Calu3 (cell line): ENCODE data around the gene ANKRD37. TPM values are rescaled to one million over a fixed set of nuclear protein-coding genes. Genes with fewer than 3 reads are reported as not detected.

Experiments used
- BruUV-seq: library from RNA; stranded (reverse); fragments of 400-500 nt; replicated peaks from 2 replicates; lab custom pipeline; 2021; lab: Mats Ljungman, UMichigan
- CTCF ChIA-PET: fragments of 300-600 bp; sonication (Branson Sonifier 250); formaldehyde crosslinking; loops from one replicate; lab custom pipeline; 2022; ENCODE audit warnings: antibody characterized with exemption; lab: Charles Lee
- DNase-seq: peaks from one replicate; pipeline ENCODE4 v3.0.0; 2022
- H3K27ac Mint-ChIP-seq: one replicate; pipeline ENCODE4 v1.8.0; 2022; ENCODE audit warnings: mixed read lengths; ENCODE audit not compliant: unreplicated experiment
- H3K27me3 Mint-ChIP-seq: one replicate; pipeline ENCODE4 v1.8.0; 2022; ENCODE audit warnings: mixed read lengths; ENCODE audit not compliant: unreplicated experiment
- H3K36me3 Mint-ChIP-seq: one replicate; pipeline ENCODE4 v1.8.0; 2022; ENCODE audit warnings: mild to moderate bottlenecking, moderate library complexity, mixed read lengths; ENCODE audit not compliant: insufficient read depth, unreplicated experiment
- H3K4me1 Mint-ChIP-seq: one replicate; pipeline ENCODE4 v1.8.0; 2022; ENCODE audit warnings: mild to moderate bottlenecking, low read depth, mixed read lengths; ENCODE audit not compliant: unreplicated experiment
- H3K4me3 Mint-ChIP-seq: one replicate; pipeline ENCODE4 v1.8.0; 2022; ENCODE audit warnings: mild to moderate bottlenecking, low read depth, moderate library complexity, mixed read lengths; ENCODE audit not compliant: unreplicated experiment
- H3K9me3 Mint-ChIP-seq: one replicate; pipeline ENCODE4 v1.8.0; 2022; ENCODE audit warnings: low read depth, mixed read lengths; ENCODE audit not compliant: unreplicated experiment
- intact Hi-C: fragments of 100-400 bp; cut with micrococcal nuclease; formaldehyde crosslinking; loops from one replicate; pipeline ENCODE4 v1.10.0; 2022; ENCODE audit not compliant: unreplicated experiment
- total RNA-seq: library from RNA; stranded (reverse); gene quantifications from 2 replicates; pipeline ENCODE4 v1.2.3, GENCODE V29; 2022
- TF ChIP-seq, protein P1 (sequence below): fragments of 200-600 bp; IDR thresholded peaks from one replicate; pipeline ENCODE4 v1.8.0; 2022; ENCODE audit warnings: antibody characterized with exemption; ENCODE audit not compliant: unreplicated experiment

Gene ANKRD37
- total RNA-seq, 1 experiment from 2014 or later = 4.4 TPM

DNA sequence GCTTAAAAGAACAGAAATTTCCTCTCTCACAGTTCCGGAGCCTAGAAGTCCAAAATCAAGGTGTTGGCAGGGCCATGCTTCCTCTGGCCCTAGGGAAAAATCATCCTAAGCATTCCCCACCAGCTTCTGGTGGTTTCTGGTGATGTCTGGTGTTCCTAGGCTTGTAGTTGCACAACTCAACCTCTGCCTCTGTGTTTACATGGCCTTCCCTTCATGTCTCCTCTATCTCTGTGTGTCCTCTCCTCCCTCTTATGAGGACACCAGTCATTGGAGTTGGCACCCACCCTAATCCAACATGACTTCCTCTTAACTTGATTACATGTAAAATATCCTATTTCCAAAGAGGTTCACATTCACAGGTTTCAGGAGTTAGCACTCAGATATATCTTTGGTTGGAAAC, 16.3 kb upstream of the ANKRD37 start:
- no peaks in the 10 kb centered on the region for H3K36me3 Mint-ChIP-seq
- H3K27me3 Mint-ChIP-seq = no peaks in the 10 kb centered on the region
- H3K9me3 Mint-ChIP-seq = no peaks in the 10 kb centered on the region
- no peak overlapping the region for H3K27ac Mint-ChIP-seq
- intact Hi-C loops = no loop called here
- no peak for DNase-seq
- CTCF ChIA-PET = no interaction called here
- no peak overlapping the region for H3K4me3 Mint-ChIP-seq
- BruUV-seq = no TSS peak
- TF ChIP-seq, protein P1, sequence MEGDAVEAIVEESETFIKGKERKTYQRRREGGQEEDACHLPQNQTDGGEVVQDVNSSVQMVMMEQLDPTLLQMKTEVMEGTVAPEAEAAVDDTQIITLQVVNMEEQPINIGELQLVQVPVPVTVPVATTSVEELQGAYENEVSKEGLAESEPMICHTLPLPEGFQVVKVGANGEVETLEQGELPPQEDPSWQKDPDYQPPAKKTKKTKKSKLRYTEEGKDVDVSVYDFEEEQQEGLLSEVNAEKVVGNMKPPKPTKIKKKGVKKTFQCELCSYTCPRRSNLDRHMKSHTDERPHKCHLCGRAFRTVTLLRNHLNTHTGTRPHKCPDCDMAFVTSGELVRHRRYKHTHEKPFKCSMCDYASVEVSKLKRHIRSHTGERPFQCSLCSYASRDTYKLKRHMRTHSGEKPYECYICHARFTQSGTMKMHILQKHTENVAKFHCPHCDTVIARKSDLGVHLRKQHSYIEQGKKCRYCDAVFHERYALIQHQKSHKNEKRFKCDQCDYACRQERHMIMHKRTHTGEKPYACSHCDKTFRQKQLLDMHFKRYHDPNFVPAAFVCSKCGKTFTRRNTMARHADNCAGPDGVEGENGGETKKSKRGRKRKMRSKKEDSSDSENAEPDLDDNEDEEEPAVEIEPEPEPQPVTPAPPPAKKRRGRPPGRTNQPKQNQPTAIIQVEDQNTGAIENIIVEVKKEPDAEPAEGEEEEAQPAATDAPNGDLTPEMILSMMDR = no peak
- peaks cover 7% of the 10 kb centered on the region for H3K4me1 Mint-ChIP-seq

DNA sequence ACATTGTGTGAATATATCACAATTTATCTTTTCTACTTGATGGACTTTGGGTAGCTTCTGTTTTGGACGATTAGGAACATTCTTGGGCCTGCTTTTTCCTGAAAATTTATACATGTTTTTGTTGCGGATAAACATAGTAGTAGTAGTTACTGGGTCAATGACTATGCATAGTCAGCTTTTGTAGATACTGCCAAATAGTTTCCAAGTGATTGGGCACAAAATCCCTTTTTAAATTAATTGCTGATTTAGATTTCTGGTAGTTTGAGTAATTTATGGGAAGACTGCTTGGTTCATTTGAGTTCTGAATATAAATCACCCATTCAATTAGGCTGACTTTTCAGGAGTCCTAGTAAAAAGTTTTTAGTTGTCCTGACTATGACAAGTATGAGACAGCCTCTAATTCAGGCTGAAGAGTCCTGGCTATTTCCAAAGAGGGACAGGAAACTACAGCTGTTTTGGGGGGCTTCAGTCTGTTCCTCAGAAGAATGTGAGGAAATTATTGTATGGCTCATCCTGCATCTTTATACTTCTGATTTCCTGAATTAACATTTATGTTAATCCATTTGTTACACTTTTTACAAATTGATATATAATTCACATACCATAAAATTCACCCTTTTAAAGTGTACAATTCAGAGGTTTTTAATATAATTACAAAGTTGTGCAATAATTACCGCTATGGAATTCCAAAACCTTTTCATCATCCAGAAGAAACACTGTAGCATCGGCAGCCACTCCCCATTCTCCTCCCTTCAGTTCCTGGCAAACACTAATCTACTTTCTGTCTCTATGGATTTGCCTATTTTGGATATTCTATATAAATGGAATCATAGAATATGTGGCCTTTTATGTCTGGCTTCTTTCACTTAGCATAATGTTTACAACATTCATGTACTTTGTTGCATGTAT, 15.1 kb upstream of the ANKRD37 start:
- TF ChIP-seq, protein P1 = no peak
- Mint-ChIP-seq H3K4me1 (peaks cover 7% of the 10 kb centered on the region), H3K27ac (no peak overlapping the region), H3K9me3 (no peaks in the 10 kb centered on the region), H3K36me3 (no peaks in the 10 kb centered on the region), H3K4me3 (no peak overlapping the region), H3K27me3 (no peaks in the 10 kb centered on the region)
- no TSS peak for BruUV-seq
- CTCF ChIA-PET = no interaction called here
- intact Hi-C loops = no loop called here
- DNase-seq = no peak

DNA sequence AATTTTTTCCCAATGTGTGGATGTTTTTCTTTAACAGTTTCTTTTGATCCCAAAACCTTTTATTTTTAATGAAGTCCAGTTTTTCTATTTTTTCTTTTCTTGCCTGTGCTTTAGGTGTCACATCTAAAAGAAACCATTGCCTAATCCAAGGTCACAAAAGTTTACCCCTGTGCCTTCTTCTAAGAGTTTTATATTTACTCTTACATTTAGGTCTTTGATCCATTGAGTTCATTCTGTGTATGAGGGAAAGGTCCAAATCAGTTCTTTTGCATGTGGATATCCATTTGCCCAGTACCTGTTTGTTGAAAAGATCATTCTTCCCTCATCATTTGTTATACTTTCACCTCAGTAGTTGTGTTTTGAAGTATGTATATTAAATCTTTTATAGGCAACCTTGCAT, 13.9 kb upstream of the ANKRD37 start:
- H3K4me3 Mint-ChIP-seq = no peak overlapping the region

DNA sequence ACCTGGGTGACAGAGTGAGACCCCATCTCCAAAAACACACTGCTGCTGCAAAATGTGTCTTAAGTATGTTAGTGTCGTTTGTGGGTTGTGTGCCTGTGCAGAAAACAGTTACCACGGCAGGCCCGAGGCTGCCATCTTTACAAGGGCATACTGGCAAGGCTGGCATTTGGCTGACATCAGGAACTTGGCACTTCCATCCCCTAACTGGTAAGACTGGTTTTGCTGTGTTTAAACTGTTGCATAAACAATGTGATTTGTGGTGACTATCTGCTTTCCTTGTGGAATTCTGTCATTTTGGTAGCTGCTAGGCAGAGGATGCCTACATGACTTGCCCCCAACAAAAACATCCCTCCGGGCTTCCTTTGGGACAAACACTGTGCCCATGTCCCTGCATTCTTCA, 13.2 kb upstream of the ANKRD37 start:
- DNase-seq = peak; percentile 51
- CTCF ChIA-PET = interaction anchor here (0.7 kb wide), 1 partner anchor 1812 kb away, joined by 5 read pairs; no protein-coding TSS in a partner anchor
- H3K36me3 Mint-ChIP-seq = no peaks in the 10 kb centered on the region
- peak overlapping the region; percentile 67 for H3K27ac Mint-ChIP-seq
- peaks cover 7% of the 10 kb centered on the region for H3K4me1 Mint-ChIP-seq
- no peaks in the 10 kb centered on the region for H3K27me3 Mint-ChIP-seq
- H3K9me3 Mint-ChIP-seq = no peaks in the 10 kb centered on the region
- H3K4me3 Mint-ChIP-seq = no peak overlapping the region
- intact Hi-C loops = no loop called here
- BruUV-seq = no TSS peak
- TF ChIP-seq, protein P1 = no peak

More for the DNA sequence above, 13.9 kb upstream of the ANKRD37 start:
- Mint-ChIP-seq H3K27me3 (no peaks in the 10 kb centered on the region), H3K27ac (no peak overlapping the region), H3K36me3 (no peaks in the 10 kb centered on the region), H3K9me3 (no peaks in the 10 kb centered on the region), H3K4me1 (peaks cover 7% of the 10 kb centered on the region)
- BruUV-seq = no TSS peak
- TF ChIP-seq, protein P1 = no peak
- intact Hi-C loops = no loop called here
- CTCF ChIA-PET = no interaction called here
- no peak for DNase-seq
